Right renal pelvis (tissue), 4 donors: ENCODE measurements around the gene PIGK. TPM values are rescaled to one million over a fixed set of nuclear protein-coding genes. Genes with fewer than 3 reads are reported as not detected.
"Not testable (repeated sequence)": the region's sequence is repeated elsewhere in the genome, so short reads cannot be mapped to it uniquely, and the experiment has no call there.

ENCODE experiments used
- DNase-seq, 4 donors: peaks; one replicate each; pipeline ENCODE4 v3.0.0-alpha.2; 2013; ENCODE audit warnings: low read depth in 4 of 4, low spot score in 3 of 4, missing footprints in 1 of 4
- polyA plus RNA-seq, 4 donors: library from polyadenylated mRNA; unstranded; fragments of 120-200 nt; gene quantifications; one replicate each; pipeline ENCODE4 v1.2.1, GENCODE V29; 2013; ENCODE audit not compliant: insufficient read length in 4 of 4

Gene PIGK
- polyA plus RNA-seq, 4 donors = 45.5 to 62.4 (median 58.8) TPM

GRCh38 chr1:77197351-77197750 lies 21.9 kb downstream of the PIGK start:
- no peak for DNase-seq

- no peak for DNase-seq
These were observed 25.3 kb downstream of the PIGK start for GRCh38 chr1:77193951-77194350.

- DNase-seq = no peak
These were observed 30.5 kb downstream of the PIGK start for GRCh38 chr1:77188770-77189169.

DNA sequence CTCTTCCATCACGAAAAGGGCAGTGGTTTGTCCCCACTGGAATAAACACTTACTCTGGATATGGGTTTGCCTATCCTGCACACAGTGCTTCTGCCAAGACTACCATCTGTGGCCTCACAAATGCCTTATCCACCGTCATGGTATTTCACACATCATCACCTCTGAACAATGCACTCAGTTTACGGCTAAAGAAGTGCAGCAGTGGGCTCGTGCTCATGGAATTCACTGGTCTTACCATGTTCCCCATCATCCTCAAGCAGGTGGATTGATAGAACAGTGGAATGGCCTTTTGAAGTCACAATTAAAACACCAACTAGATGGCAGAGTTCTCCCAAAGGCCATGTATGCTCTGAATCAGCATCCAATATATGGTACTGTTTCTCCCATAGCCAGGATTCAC lies 32.3 kb downstream of the PIGK start:
- DNase-seq = not testable (repeated sequence)

GRCh38 chr1:77182083-77182482 lies 37.1 kb downstream of the PIGK start:
- DNase-seq = no peak

DNA sequence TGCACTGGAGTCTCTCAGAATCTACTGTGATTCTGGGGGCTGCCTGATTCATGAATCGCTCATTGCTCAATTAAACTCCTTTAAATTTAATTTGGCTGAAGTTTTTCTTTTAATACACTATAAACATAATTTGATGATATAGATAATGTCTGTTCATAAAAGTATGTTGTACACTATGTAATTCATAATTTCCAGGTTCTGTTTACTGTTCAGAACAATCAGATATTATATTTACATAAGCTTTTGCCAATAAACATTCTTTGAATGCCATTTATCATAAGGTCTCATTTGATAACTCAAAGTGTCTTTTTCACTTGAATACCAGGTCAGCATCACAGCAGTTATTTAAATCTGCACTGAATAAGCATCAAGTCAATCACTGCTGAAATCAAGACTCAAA lies 39.6 kb downstream of the PIGK start:
- DNase-seq = no peak

GRCh38 chr1:77175230-77175844 lies 43.9 kb downstream of the PIGK start:
- no peak for DNase-seq

GRCh38 chr1:77170687-77171086 lies 48.5 kb downstream of the PIGK start:
- no peak for DNase-seq

- DNase-seq = no peak
These were observed 50.9 kb downstream of the PIGK start for GRCh38 chr1:77168358-77168757.

DNA sequence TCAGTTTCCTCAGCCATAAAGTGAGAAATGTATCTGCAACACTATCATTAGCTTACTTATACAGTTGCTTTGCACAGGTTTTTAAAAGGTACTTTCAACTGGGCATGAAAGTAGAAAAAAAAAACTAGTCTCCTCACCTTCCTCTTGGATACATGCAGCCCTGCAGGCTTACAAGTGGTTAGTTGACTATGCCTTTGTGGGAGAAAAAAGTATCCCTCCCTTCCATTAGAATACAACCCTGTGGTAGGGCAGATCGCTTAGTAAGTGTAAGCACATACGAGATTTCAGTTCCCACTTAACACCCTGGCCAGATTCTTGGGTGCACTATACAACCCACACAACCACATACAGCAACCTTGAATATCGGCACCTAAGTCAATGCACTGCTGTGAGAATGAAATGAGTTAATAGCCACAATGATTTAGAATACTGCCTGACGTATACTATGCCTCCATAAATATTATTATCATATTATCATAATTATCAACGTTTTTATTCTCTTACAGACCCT lies 54.7 kb downstream of the PIGK start:
- no peak for DNase-seq

DNA sequence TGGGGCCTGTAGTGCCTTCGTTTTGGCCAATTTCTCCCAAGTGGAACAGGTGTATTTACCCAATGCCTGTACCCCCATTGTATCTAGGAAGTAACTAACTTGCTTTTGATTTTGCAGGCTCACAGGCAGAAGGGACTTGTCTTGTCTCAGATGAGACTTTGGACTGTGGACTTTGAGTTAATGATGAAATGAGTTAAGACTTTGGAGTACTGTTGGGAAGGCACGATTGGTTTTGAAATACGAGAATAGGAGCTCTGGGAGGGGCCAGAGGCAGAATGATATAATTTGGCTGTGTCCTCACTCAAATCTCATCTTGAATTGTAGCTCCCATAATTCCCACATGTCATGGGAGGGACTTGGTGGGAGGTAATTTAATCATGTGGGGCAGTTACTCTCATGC lies 59.5 kb downstream of the PIGK start:
- not testable (repeated sequence) for DNase-seq

DNA sequence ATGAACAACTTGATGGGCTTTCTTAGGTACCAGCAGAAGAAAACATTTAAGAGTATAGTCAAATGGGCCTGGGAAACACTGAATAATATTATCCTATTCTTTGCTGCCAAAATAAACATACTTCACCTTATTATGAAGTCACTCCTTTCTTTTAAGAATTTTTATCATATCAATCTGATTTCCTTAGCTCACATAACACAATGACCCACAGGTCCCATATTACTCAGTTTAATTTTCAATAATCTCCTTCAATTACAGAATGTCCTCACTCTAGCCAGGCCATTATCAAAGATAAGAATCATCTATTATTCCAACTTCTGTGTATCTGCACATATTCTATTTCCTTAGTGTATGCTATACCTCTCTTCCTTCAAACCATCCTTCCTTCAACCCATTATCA lies 63.0 kb downstream of the PIGK start:
- no peak for DNase-seq

DNA sequence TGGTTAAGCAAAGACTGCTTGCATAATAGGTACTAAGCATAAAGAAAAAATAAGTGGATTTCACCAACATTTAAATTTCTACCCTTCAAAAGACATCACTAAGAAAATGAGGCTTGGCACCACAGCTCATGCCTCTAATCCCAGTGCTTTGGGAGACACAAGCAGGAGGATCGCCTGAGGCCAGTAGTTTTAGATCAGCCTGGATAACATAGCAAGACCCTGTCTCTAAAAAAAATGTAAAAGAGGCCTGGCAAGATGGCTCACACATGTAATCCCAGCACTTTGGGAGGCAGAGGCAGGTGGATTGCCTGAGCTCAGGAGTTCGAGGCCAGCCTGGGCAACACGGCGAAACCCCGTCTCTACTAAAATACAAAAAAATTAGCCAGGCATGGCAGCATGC lies 73.0 kb downstream of the PIGK start:
- DNase-seq = no peak

DNA sequence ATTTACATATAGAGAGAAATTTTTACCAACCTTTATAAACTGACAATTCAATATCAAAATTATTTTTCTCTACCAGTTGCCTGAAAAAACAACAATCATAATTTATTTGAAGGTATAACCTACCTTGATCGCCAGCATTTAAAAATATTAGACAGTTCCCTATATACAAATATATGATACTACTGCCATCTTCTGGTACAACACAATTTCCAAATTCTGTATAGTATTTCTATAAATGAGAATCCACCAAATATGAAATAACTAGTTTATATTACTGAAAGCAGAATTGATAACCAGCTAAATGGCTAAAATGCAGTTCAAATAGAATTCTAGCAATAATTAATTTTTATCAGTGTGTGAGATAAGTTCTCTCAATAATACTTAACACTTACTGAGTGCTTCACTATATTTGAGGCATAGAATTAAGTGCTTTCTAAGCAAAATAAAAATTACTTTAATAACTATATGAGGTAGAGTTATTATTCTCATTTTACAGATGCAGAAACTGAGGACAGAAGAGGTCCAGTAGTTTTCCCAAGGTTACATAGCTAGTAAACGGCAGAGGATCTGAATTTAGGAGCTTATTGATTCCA lies 75.6 kb downstream of the PIGK start:
- no peak for DNase-seq

- DNase-seq = no peak
These were observed 79.8 kb downstream of the PIGK start for GRCh38 chr1:77139389-77139788.

GRCh38 chr1:77134359-77134758 lies 84.9 kb downstream of the PIGK start:
- DNase-seq = no peak

DNA sequence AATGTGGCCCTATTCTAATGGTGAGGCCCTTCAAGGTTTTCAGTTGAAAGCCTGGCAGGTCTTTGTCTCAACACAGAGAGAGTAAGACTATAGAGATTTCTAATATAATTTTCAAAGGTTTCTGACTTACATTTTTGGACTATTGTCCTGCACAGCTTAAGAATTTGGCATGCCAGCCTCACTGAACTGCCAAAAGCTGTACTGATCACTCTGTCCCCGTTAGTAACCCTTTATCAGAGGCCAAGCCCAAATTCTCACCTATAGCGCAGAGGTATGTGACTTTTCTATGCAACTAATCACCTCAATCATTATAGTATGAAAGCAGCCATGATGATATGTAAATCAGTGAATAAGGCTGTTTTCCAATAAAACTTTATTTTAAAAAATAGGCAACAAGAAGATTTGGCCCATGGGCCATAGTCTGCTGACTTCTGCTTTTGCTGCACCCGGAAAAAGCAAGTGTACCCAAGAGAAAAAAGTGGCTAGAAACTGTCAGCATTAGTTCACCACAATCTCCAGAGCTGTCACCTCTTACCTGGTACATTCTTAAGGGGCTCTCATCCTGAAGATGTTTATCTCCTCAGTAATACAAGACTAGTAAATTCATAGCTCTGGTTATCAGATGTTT lies 85.4 kb downstream of the PIGK start:
- DNase-seq = no peak

- DNase-seq = peak; percentile 25 to 56 (median 46)
These were observed 92.9 kb downstream of the PIGK start for GRCh38 chr1:77126307-77126706.

DNA sequence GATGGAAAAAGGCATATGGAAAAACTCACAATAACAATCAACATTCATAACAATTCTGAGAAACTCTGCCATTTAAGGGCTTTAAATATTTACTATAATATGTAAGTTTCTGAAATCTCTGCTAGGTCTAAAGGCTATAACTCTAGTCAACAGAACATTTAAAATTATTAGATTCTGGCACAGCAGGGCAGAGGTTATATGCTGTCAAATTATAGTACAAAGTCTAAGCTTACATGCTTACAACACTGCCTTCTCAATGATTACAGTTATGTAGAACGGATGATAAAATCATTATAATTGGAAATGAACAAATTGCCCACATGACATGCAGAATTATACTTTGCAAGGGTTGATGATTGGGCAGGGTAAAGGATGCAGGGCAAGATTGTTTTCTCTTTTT lies 97.7 kb downstream of the PIGK start:
- DNase-seq = no peak

DNA sequence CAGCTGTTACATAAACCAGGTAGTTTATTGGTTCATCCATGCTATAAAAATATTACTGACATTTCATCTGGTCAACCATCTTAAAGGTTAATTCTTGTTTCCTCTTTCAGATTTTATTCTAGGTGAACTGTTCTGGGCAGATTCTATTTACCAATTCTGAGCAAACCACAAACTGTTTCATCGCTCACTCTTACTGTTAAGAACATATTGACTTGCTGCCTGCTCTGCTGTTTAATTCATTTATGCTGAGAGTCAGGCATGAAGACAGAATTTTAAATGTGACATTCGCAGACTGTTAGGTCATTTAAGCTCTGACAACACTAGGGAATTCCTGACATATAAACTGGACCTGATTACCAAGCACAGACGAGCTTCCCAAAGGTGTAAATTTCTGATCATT lies 98.3 kb downstream of the PIGK start:
- DNase-seq = no peak

DNA sequence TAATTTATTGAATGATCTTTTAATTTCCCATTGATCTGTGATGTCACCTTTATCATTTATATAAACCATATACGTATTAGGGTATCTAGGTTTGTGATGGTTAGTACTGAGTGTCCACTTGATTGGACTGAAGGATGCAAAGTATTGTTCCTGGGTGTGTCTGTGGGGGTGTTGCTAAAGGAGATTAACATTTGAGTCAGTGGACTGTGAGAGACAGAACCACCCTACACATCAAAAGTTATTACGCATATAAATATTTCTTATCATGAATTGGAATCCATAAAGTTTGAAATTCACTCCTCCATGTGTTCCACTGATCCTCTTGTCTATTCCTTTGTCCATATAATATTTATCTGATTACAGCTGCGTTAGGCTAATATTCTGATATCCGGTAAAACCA lies 100.5 kb downstream of the PIGK start:
- DNase-seq = no peak

- DNase-seq = no peak
These were observed 114.6 kb downstream of the PIGK start for GRCh38 chr1:77104672-77105071.
